Epithelial cell of proximal tubule (primary cell): Measurements from ENCODE around the gene RIMBP2. TPM values are rescaled to one million over a fixed set of nuclear protein-coding genes. Genes with fewer than 3 reads are reported as not detected.

Experiments used
- DNase-seq: peaks from one replicate; pipeline ENCODE4 v3.0.0-alpha.2; 2011; ENCODE audit warnings: low read depth
- H3K4me3 ChIP-seq: 2 replicates; pipeline ENCODE4 v1.5.1; 2011; ENCODE audit warnings: low read depth, mild to moderate bottlenecking, low read length
- total RNA-seq: library from RNA; depleted of rRNA; stranded (reverse); fragments of >200 nt; gene quantifications from 2 replicates; pipeline ENCODE4 v1.2.3, GENCODE V29; 2015
- TF ChIP-seq, protein P1 (sequence below): conservative IDR thresholded peaks from 2 replicates; pipeline ENCODE4 v1.5.1; 2012; ENCODE audit warnings: low read depth, mild to moderate bottlenecking, low read length

RIMBP2 gene
- total RNA-seq, 1 donor from 2014 or later, result 0.98 TPM

DNA sequence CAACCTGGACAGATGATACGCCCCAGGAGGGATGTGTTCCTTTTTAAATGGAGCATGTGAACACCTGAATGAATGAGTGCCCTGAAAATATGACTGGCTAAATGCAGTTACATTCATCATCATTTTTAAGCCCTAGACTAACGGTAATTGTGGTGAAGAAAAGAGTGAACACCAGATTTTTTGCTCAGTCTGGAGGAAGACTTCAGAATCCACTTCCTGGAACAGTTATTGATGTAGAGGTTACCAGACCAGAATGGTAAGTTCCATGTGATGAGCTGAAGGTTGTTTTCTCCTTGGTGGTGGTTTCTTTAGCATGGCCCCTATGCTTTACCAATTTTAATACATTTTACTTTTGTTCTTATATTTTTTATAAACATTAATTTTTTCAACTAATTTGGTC lies 349.1 kb downstream of the RIMBP2 start:
- H3K4me3 ChIP-seq, result no peak overlapping the region
- TF ChIP-seq, protein P1, sequence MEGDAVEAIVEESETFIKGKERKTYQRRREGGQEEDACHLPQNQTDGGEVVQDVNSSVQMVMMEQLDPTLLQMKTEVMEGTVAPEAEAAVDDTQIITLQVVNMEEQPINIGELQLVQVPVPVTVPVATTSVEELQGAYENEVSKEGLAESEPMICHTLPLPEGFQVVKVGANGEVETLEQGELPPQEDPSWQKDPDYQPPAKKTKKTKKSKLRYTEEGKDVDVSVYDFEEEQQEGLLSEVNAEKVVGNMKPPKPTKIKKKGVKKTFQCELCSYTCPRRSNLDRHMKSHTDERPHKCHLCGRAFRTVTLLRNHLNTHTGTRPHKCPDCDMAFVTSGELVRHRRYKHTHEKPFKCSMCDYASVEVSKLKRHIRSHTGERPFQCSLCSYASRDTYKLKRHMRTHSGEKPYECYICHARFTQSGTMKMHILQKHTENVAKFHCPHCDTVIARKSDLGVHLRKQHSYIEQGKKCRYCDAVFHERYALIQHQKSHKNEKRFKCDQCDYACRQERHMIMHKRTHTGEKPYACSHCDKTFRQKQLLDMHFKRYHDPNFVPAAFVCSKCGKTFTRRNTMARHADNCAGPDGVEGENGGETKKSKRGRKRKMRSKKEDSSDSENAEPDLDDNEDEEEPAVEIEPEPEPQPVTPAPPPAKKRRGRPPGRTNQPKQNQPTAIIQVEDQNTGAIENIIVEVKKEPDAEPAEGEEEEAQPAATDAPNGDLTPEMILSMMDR, result no peak

DNA sequence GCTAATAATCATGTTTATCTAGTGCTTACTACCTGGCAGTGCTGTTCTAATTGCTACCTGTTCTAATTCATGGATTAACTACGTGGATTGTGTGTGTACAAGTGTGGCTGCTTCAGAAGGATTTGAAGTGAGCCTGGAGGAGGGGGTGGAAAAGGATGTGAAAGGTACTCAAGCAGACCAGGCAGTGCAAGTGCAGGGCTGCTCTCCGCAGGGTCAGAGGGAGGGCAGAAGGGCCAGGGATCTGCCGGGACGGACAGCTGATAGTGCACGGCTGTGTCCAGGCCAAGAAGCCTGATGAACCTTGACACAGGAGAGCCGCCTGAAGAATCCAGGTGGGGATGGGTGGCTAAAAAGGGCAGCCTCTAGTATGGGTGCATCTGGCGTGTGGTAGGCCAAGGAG lies 349.9 kb downstream of the RIMBP2 start:
- DNase-seq, result no peak
- H3K4me3 ChIP-seq, result no peak overlapping the region
- TF ChIP-seq, protein P1, result no peak

More for the DNA sequence above, 349.1 kb downstream of the RIMBP2 start:
- DNase-seq, result no peak

DNA sequence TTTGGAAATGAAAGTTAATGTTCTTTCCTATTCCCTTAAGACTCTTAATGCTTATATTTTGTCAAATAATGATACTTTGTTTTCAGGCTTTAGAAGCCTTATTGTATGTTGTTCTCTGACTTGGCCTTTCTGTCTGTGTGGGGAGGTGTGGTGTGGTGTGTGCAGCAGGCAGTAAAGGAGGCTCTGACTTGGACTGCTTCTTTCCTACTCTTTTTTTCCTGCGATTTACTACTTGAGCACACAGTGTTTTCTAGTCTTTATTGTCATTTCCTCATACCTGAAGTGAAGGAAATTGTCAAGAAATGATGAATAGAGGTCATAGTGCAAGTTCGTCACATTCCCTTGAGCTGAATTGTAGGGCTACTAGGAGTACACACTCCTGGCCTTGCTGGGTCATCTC lies 351.5 kb downstream of the RIMBP2 start:
- DNase-seq, result no peak
- no peak overlapping the region for H3K4me3 ChIP-seq
- TF ChIP-seq, protein P1, result no peak

DNA sequence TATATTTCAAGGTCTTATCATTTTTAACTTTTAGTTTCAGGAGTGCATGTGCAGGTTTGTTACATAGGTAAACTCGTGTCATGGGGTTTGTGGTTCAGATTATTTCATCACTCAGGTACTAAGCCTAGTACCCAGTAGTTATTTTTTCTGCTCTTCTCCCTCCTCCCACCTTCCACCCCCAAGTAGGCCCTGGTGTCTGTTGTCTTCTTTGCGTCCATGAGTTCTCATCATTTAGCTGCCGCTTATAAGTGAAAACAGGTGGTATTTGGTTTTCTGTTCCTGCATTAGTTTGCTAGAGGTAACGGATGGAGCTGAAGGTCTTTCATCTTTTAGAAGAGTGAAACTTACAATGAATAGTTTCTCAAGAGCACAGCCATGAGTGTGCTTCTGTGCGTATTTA lies 354.0 kb downstream of the RIMBP2 start:
- TF ChIP-seq, protein P1, result no peak
- no peak overlapping the region for H3K4me3 ChIP-seq
- DNase-seq, result no peak

DNA sequence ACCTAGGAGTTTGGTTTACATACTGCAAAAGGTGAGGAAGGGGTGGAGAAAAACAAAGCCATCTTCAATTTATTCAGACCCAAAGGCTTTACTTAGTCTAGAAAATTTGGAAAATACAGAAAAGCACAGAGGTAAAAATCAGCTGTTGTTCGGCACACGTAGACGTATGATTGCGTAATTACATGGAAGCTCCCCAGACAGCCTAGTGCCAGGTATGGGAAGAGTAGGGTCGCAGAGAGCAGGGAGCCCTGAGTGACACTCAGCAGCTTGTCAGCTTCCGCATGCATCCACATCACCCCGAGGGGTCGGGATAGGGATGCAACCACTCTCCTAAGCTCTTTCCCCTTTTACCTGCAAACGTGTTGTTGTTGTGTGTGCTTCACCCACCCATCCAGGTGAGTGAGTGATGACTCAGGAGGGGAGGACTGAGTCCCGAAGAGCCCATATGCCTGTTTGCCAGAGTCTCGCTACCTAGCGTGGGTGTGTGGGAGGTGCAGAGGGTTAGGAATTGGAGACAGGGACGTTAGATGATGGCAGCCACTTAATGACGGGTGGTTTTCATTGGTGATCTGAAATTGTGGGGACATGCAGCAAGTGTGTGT lies 358.3 kb downstream of the RIMBP2 start:
- TF ChIP-seq, protein P1, result no peak
- H3K4me3 ChIP-seq, result no peak overlapping the region
- no peak for DNase-seq

DNA sequence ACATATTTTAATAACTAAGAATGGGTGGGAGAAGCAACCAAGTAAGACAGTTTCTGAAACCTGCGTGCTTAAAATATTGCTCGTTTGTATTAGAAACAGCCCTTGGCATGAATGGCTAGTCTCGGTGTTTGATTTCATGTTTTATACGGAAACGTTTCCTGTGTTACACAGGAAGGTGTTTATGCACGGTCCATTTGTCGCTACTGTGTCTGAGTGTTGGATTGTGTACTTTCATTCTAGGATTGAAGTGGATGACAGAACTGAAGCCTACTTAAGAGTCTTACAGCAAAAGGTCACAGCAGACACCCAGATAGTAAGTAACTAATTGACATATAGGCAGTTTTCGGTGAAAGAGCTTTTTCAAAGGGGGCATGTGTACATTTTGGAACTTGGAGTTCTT lies 358.9 kb downstream of the RIMBP2 start:
- TF ChIP-seq, protein P1, result no peak
- no peak for DNase-seq

DNA sequence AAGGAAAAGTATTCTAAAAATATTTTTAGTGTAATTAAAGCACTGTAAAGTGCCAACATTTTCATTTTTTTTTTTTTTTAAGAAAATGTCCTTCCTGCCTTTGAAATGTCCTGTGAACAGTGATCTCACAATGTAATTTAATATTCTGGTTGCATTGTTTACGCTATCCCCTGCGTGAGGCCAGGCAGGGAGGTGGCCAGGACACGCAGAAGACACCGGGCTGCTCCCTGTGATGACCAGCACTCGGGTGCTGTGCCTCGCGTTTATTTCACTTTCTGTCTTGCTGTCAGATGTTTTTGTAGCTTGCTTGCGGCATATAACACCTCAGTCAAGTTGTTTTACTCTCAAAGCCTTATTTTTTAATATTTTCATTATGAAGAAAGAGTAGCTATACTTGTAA lies 359.9 kb downstream of the RIMBP2 start:
- H3K4me3 ChIP-seq, result no peak overlapping the region
- TF ChIP-seq, protein P1, result no peak
- no peak for DNase-seq

More for the DNA sequence above, 358.9 kb downstream of the RIMBP2 start:
- no peak overlapping the region for H3K4me3 ChIP-seq
